Ishikawa (cell line): ENCODE measurements around the gene UST.

Experiments used
- CEBPB ChIP-seq: IDR thresholded peaks from 2 replicates; pipeline ENCODE4 v1.6.1; 2012
- CREB1 ChIP-seq: IDR thresholded peaks from 2 replicates; pipeline ENCODE4 v1.6.1; 2012; ENCODE audit warnings: low read depth
- EGR1 ChIP-seq: IDR thresholded peaks from 2 replicates; pipeline ENCODE4 v1.6.1; 2012
- EP300 ChIP-seq: IDR thresholded peaks from 2 replicates; pipeline ENCODE4 v1.6.1; 2012; ENCODE audit warnings: borderline replicate concordance
- FOXM1 ChIP-seq: IDR thresholded peaks from 2 replicates; pipeline ENCODE4 v1.6.1; 2012; ENCODE audit warnings: low read depth, borderline replicate concordance
- NFIC ChIP-seq: IDR thresholded peaks from 2 replicates; pipeline ENCODE4 v1.6.1; 2012
- RAD21 ChIP-seq: IDR thresholded peaks from 2 replicates; pipeline ENCODE4 v1.6.1; 2012; ENCODE audit warnings: low read depth
- TAF1 ChIP-seq: IDR thresholded peaks from 2 replicates; pipeline ENCODE4 v1.6.1; 2012; ENCODE audit warnings: low read depth, mild to moderate bottlenecking
- TCF12 ChIP-seq: IDR thresholded peaks from 2 replicates; pipeline ENCODE4 v1.6.1; 2012; ENCODE audit warnings: low read depth
- TEAD4 ChIP-seq: IDR thresholded peaks from 2 replicates; pipeline ENCODE4 v1.6.1; 2012
- YY1 ChIP-seq: IDR thresholded peaks from 2 replicates; pipeline ENCODE4 v1.6.1; 2012; ENCODE audit warnings: low read depth
- ZBTB7A ChIP-seq: IDR thresholded peaks from 2 replicates; pipeline ENCODE4 v1.6.1; 2012; ENCODE audit warnings: low read depth
- TF ChIP-seq, protein P1 (sequence below): IDR thresholded peaks from 2 replicates; pipeline ENCODE4 v1.6.1; 2012
- TF ChIP-seq, protein P2 (sequence below): IDR thresholded peaks from 2 replicates; pipeline ENCODE4 v1.6.1; 2012
- TF ChIP-seq, protein P3 (sequence below): IDR thresholded peaks from 2 replicates; pipeline ENCODE4 v1.6.1; 2012; ENCODE audit warnings: low read depth, mild to moderate bottlenecking

UST gene

DNA sequence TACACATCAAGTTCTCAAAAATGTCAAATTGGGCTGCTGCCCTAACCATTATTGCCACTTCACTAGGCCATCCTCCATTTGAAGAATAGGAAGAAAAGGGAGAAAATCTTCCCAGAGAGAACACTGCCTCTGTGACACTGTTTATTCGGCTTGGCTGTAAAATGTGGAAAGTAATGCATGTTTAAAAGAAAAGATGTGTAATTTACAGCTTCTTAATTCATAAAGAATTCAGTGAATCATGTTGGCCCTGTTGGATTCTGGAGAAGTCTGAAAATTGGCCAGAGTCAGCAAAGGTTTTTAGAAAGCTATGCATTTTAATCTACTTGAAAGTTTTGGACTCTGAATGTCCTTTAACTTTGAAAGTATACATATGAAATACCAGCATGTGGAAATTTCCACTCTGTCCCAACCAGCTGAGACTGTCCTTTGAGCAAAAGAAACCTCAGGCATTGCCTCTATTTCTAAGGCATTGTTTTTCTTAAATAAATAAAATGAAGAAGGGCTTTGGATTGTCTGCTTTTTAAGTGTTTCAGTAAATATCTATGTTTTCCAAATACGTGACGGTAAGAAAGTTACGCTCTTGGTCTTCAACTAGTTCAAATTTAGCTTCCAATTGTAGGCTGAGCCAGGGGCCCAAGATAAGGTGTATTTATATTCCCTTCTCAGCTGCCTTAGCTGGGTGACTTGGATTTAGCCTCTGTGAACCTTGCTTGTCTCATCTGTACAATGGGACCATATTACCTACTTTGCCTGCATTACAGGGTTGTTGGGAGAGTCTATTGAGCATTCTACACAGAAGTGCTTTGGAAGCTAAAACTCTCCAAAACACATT lies 222.2 kb downstream of the UST start:
- TF ChIP-seq, protein P1, sequence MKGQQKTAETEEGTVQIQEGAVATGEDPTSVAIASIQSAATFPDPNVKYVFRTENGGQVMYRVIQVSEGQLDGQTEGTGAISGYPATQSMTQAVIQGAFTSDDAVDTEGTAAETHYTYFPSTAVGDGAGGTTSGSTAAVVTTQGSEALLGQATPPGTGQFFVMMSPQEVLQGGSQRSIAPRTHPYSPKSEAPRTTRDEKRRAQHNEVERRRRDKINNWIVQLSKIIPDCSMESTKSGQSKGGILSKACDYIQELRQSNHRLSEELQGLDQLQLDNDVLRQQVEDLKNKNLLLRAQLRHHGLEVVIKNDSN, result no peak
- no peak for TF ChIP-seq TEAD4
- no peak for TF ChIP-seq FOXM1
- no peak for TF ChIP-seq NFIC
- TF ChIP-seq ZBTB7A, result no peak
- no peak for TF ChIP-seq EGR1
- TF ChIP-seq, protein P2, sequence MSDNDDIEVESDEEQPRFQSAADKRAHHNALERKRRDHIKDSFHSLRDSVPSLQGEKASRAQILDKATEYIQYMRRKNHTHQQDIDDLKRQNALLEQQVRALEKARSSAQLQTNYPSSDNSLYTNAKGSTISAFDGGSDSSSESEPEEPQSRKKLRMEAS, result no peak
- TF ChIP-seq TCF12, result no peak
- no peak for TF ChIP-seq YY1
- no peak for TF ChIP-seq EP300
- TF ChIP-seq, protein P3, sequence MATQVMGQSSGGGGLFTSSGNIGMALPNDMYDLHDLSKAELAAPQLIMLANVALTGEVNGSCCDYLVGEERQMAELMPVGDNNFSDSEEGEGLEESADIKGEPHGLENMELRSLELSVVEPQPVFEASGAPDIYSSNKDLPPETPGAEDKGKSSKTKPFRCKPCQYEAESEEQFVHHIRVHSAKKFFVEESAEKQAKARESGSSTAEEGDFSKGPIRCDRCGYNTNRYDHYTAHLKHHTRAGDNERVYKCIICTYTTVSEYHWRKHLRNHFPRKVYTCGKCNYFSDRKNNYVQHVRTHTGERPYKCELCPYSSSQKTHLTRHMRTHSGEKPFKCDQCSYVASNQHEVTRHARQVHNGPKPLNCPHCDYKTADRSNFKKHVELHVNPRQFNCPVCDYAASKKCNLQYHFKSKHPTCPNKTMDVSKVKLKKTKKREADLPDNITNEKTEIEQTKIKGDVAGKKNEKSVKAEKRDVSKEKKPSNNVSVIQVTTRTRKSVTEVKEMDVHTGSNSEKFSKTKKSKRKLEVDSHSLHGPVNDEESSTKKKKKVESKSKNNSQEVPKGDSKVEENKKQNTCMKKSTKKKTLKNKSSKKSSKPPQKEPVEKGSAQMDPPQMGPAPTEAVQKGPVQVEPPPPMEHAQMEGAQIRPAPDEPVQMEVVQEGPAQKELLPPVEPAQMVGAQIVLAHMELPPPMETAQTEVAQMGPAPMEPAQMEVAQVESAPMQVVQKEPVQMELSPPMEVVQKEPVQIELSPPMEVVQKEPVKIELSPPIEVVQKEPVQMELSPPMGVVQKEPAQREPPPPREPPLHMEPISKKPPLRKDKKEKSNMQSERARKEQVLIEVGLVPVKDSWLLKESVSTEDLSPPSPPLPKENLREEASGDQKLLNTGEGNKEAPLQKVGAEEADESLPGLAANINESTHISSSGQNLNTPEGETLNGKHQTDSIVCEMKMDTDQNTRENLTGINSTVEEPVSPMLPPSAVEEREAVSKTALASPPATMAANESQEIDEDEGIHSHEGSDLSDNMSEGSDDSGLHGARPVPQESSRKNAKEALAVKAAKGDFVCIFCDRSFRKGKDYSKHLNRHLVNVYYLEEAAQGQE, result no peak
- TF ChIP-seq RAD21, result no peak

DNA sequence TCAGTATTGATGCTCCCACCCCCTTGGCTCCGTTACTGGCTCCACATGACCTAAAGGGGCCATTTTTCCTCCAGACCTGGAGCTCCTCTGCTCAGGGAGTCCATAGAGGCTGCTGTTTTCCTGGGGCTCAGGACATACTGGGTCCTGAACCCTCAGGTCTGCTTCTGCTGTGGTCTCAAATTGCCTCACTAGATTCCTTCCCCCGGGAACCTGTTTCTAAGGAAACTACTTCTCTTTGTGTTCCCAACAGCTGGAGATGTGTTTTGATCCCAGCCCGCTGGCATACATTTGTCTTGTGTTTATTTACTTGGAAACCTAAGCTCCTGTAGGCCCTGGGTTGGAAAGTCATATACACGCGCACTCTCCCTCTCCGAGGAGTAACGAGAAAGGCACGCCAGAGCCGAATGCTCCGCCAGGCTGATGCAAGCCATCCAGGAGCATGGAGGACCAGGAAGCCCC lies 222.8 kb downstream of the UST start:
- no peak for TF ChIP-seq ZBTB7A
- no peak for TF ChIP-seq CEBPB
- TF ChIP-seq, protein P3, result no peak
- TF ChIP-seq TAF1, result no peak
- TF ChIP-seq YY1, result no peak
- TF ChIP-seq, protein P1, result no peak
- no peak for TF ChIP-seq EGR1
- no peak for TF ChIP-seq EP300

DNA sequence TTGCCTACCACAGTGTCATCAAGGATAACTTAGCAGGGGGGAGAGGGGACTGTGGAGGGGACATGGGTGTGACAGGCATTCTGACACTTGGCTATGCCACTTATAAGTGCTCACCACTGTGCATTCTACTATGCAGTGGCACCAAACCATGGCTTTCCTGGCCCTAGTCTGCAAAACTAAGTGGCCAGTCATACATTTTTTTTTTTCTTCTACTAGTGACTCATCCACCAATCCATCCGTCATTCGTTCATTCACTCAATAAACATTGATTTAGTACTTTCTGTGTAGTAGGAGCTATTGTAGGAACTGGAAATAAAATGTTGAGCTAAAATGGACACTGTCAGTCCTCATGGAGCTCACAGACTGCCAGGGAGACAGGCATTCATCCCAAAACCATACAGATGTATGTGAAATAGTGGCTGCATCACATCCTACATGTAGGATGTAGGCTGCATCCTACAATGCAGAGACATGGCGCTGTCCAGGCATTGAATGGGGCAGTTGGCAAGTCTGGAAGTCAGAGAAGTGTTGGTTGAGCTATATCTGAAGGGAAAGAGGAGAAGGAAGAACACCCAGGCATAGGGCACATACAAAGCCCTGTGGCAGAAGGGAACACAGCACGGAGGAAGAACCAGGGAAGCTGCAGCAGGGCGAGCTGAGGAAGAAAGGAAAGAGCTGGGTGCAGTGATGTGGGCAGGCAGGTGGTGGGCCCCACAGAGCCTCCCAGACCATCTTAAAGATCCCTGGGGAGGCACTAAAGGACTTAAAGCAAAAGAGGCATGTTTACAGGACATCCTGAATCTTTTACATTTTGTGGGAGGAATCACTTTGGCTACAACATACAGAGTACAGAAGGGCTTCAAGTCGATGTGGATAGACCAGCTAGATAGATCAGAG lies 224.4 kb downstream of the UST start:
- TF ChIP-seq TCF12 (no peak), NFIC (no peak), FOXM1 (no peak), CREB1 (no peak), CEBPB (no peak), ZBTB7A (no peak), RAD21 (no peak), TEAD4 (no peak), YY1 (no peak), EGR1 (no peak), TAF1 (no peak), EP300 (no peak)
- TF ChIP-seq, protein P1, result no peak
- TF ChIP-seq, protein P3, result no peak

DNA sequence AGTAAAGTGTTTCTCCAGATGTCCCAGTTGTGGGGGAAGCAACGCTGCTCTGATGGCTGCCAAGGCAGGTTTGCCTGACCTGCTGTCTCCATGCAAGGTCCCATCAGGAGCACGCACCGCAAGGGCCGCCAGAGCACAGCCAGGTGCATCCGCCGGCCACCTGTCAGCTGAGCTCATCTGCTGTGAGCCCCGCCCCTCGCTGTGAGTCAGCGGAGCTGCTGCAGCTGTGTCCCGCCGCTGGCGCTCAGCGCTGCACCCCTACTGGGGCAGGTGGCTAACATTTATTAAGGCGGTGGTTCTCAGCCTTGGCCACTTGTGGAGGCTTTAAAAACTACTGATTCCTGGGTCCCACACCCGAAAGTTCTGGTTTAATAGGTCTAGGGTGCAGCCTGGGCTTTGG lies 225.7 kb downstream of the UST start:
- no peak for TF ChIP-seq NFIC
- TF ChIP-seq, protein P1, result peak; percentile 42
- TF ChIP-seq TCF12, result peak; percentile 79
- TF ChIP-seq, protein P2, result peak; percentile 33; the same call in 1 of the 2 replicates
- TF ChIP-seq TEAD4, result no peak
